GM21576 (cell line): Measurements from ENCODE around the gene CATSPER2.
A peak's percentile ranks its signal among the peaks of the same experiment; 100 is the strongest.
"Not testable (repeated sequence)": the region's sequence is repeated elsewhere in the genome, so short reads cannot be mapped to it uniquely, and the experiment has no call there.

Experiments used
- ATAC-seq: cut with Tn5 transposase; IDR thresholded peaks from one replicate; pipeline ENCODE4 v1.9.1; 2021; ENCODE audit warnings: mild to moderate bottlenecking, moderate library complexity; ENCODE audit not compliant: unreplicated experiment

The CATSPER2 gene

DNA sequence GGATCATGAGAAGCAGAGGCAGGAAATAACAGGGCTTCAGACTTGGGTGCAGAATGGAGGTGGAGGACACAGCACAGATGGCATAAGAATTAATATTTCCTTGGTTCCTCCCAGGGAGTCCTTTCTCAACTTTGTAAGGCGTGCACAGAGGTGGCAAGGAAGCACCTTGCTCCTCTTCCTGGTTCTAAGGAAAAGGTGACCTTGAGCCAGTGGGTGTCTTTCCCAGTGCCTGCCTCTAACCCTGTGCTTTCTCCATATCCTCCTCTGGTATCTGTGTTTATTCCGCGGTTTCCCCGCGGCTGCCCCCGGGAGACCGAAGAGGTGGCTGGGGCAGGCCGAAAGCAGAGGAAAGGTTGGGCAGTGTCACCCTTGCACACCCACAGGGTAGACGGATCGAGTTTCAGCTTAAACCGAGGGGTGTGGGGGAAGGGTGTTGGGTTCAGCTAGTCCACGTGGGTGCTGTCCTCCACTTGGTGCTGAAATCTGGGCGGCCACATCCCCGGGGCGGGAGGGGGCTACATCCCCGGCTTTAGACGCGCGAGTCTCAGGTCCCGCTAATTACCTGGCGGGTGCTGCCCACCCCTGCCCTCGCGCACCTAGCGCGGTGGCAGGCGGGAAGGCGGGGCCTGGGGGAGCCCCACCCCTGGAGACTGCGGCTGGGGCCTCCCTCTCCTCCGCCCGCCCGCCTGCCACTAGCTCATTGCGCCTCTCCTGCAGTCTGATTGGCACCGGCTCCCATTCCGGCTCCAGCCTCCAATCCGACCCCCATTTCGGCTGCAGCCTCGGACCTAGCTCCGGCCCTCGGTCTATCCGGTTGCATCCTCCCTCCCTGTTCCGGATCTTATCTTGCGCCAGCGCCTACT lies 55.1 kb downstream of the CATSPER2 start, which contains the start of gene CKMT1B:
Gene CKMT1B (plus strand): TSS at position 700 of the 863 bp plus-strand sequence. CDS start 192 bp downstream, outside the sequence.
- not testable (repeated sequence) for ATAC-seq

GRCh38 chr15:43592841-43593240 lies 55.8 kb downstream of the CATSPER2 start:
- not testable (repeated sequence) for ATAC-seq

DNA sequence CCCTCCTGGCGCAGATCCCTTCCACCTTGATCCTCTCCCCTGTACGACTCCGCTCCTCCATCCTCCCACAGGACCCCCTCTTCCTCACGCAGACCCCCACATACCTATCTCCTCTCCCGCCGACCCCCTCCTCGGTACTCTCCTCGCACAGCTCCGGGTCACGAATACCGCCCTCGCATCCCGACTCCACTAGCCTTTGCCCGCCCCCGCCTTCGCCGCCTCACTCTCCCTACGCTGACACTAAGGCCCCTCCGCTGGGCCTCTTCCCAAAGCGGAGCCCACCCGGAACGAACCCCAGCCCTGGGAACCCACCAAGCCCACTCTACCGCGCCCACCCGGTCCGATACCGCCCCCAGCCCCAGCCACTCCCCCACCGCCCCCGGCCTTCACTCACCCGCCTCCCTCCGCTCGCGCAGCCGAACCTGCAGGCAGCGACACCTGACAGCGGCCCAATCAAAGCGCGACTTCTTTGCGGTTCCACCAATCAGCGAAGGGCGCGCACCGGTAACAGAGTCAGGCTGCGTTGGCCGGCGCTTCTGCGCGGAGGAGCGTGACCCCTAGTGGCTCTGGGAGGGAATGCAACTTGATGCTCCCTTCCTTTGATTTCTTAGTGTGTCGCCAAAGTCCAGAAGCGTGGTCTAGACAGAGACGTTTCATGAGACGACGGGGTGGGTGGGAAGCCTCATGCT lies 58.7 kb downstream of the CATSPER2 start, which contains the start of gene PPIP5K1:
Gene PPIP5K1 (minus strand): TSS at position 431 of the 689 bp plus-strand sequence. CDS start 5,704 bp downstream, outside the sequence.
- ATAC-seq = peak; percentile 97
